AG20443 (cell line): ENCODE results near the gene PARP16.
"Not testable (repeated sequence)": the region's sequence is repeated elsewhere in the genome, so short reads cannot be mapped to it uniquely, and the experiment has no call there.

ENCODE experiments used
- DNase-seq: peaks from one replicate; pipeline ENCODE4 v3.0.0; 2012; ENCODE audit warnings: low spot score, mixed read lengths

Gene PARP16

DNA sequence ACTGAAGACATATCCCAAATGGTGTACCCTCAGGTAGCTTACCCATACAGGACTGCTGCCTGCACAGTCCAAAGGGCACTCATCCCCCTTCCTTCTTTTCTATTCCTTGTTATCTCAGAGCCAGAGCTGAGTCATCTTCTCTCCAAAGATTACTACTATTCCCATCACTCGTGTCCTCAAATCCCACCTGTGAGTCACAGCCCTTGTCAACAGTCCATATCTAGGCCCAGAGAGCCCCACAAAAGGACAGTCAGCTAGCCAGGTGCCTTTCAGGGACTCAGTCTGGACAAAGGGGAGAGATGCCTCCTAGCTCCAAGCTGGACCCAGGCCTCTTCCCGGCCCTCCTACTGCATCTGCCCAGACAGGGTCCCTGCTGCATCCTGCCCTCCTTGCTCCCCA is 11.0 kb downstream of the PARP16 start:
- no peak for DNase-seq

DNA sequence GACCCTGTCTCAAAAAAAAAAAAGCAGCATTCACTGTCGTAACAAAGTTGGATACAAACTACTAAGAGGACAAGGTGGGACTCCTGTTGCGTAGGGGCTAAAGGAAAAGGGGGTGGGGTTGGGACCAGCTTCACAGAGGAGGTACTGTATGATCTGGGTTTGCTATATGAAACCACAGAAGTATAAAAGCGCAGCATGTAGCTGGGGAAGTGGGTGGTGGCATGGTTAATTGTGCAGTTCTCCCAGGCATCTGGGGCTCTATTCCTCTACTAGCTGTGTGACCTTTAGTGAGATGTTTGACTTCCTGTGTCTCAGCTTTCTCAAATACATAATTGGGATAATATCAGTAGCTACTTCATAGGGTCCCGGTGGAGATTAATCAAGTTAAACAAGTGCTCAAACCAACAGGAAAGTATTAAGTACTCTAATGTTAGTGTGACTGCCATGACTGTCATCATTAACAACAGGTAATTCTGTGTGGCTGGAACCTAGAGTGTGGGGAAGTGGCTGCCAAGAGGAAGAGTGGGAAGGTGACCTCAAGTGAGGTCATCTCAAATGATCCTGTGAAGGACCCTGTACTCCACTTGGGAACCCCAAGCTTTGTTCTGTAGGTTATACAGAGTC is 11.5 kb downstream of the PARP16 start:
- DNase-seq, result no peak

DNA sequence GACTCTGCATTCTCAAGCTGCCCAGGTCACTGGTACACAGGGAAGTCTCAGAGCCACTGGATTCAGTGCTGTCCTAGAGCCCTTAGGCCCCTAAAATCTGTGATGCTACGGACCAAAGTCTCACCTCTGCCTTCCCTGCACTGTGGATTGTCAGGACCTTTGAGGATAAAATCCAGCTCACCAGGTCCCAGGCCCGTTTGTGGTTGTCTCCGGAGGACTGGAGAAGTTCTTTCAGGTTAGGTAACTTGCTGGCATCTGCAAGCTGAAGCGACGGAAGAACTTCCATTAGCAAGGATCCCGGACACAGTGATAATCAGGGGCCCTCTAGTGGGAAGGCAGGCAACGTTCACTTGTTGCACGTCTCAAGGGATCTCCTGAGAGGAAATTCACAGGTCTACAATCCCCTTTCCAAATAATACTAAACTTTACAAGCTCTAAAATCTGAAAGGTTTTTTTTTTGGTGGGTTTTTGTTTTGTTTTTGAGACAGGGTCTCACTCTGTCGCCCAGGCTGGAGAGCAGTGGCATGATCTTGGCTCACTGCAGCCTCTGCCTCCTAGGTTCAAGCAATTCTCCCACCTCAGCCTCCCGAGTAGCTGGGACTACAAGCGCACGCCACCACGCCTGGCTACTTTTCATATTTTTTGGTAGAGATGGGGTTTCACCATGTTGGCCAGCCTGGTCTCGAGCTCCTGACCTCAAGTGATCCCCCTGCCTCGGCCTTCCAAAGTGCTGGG is 15.7 kb downstream of the PARP16 start:
- DNase-seq, result peak; percentile 93

DNA sequence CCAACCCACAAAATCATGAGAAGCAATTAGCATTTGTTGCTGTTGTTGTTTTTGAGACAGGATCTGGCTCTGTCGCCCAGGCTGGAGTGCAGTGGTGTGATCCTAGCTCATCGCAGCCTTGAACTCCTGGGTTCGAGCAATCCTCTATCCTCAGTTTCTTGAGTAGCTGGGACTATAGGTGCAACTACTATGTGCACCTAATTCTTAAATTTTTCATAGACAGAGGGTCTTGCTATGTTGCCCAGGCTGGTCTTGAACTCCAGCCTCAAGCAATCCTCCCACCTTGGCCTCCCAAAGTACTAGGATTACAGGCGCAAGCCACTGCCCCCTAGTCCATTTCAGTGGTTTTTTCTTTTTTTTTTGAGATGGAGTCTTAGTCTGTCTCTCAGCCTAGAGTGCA is 18.3 kb downstream of the PARP16 start:
- DNase-seq, result no peak

DNA sequence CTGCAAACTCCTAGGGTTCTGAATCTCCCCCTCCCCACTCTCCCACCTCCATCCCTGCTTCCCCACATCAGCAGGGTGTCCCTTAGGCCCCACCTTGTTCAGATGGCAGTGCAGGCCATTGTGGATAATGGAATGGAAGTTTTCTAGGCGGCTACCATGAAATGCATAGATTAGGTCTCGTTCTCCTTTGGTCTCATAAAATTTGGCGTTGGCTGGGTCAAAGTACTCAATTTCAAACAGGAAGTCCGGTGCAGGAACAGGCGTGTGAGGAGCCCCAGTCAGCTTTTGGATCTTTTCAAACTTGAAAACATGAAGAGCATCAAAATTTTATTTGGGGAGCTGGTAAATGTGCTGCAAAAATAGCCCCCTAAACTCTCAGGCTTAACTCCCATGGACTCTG is 20.2 kb downstream of the PARP16 start:
- no peak for DNase-seq

DNA sequence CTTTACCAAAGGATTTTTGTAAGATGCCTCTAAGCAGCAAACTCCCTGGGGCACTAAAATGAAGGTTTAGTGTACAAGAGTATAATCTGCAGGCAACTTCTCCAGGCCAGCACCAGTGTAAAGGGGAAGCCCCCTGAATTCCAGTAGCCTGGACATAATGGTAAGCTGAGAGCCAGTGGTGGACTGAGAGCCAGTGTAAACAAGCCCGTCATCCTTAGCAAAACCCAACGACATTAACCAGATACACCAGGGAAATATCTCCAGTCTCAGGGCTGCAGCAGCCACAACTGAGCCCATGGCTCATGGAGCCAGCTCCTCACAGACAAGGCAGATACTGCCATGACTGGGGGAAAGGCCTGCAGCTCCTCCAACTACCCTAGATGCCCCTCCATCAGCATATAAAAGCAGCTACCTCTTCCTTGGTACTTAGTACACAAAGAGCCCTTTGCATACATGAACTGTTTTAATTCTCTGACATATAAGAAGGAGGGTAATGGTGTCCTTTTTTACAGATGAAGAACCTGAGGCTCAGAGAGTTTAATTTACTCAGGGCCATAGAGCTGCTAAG is 21.7 kb downstream of the PARP16 start:
- DNase-seq, result no peak

DNA sequence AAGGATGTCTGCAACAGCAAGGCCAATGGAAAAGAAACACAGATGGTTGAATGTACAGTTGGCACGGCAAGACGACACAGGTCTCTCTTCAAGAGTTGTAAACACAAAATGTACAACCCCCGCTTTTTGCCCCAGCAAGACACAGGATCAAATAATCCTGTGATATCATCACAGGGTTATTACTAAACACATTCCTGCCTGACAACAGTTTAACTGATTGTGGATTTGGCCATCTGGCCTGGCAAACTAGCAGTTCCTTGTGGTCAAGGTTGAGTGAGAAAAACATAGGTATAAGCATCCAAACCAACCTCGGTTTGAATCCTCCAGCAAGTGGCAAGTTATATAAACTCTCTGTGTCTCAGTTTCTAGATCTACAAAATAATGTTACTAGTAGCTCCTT is 23.4 kb downstream of the PARP16 start:
- no peak for DNase-seq

DNA sequence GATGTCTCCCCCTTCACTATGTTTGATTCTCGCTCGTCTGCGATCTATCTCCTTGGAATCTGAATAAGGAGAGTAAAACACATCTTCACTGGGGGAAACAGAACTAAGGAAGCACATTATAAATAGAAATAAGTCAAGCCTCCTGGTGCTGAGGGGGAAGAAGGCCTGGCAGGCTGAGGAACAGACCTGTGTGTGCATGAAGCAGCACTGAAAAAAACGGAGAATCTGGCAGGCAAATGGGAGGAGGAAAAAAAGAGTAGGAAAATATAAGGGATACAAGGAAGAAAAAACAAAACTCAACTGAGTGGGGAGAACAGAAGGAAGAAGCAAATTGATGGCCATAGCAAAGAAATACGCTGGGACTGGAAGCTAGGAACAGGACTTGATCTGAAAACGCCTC is 25.7 kb downstream of the PARP16 start:
- no peak for DNase-seq

DNA sequence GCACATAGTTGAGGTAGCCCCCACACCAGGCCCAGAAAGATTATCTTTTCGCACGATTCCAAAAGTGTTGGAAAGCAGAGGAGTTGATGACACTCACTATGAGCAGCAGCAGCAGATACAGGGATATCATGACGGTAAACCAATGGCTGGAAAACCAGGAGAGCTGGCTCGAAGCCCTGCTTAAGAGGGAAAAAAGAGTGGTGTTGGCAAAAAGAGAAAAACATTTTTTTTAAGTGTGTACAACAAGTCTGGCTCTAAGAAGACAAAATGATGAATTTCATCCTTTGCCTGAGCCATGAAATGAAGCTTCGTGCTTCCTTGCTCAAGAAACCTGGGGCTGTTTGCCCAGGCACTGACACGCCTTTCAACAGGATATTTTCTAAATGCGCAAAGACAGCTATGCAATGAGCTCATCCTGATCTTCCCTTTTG is 27.3 kb downstream of the PARP16 start:
- peak; percentile 77 for DNase-seq

DNA sequence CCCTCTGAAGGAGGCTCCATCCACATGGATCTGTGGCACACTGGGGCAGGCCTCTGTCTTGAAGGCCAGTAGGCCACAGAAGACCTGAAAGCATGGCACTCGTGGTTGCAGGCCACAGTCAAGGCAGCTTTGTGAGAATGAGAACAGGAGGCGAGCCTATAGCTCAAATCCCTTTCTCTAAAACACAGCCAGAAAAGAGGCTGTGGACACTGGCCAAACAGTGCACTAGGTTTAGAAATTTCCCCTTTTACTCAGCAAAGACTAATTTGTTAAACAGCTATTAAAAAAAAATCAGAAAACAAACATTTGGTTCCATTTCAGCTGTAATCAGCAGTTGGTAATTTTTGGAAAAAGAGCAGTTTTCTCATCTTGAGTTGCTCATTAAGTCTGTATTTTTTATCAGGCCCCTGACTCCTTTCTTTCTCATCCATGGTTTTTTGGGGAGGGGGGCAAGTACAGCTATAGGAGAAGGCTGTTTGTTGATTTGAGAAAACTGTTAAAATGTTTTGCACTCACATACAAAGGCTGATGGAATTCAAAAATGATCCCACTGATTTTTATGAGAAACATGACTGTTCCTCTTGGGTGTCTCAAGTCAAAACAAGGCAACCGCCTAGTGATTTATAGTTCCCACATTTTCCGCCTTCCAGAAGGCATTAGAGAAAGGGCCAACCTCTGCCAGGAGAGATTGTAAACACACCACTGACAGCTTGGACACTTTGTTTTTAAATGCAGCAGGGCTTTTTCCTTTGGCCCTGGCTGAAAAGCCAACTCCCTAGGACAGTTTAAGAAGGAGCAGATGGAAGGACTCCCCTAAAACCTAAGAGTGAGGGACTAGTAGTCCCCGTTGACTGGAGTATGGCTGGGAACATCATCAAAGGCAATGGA is 28.1 kb downstream of the PARP16 start:
- DNase-seq, result peak; percentile 76

DNA sequence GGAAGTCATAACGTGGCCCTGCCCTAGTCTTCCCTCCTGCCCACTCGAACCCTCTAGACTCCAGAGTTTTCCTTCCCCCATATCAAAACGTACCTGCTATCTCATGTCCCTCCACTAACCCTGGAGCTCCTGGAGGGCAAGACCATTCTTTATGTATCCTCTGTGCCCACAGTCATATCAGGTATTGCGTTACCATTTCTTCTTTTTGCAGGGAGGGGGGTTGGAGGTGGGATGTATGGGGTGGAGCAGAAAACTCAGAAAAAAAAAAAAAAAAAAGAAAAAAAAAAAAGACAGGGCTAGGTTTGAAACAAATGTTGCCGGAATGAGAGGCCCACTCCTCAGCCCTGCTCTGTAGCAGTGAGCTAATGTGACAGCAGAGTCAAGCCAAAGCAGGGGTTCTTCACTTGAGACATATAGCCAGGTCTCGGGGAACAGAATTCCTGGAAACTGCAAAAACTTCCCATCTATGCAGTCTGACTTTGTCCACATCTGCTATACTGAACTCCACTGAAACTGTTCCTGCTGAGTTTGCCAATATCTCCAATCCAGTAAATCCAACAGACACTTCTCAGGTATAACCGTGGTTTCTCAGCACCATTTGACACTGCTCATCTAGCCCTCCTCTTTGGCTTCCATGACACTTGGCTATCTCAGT is 31.1 kb downstream of the PARP16 start:
- no peak for DNase-seq

DNA sequence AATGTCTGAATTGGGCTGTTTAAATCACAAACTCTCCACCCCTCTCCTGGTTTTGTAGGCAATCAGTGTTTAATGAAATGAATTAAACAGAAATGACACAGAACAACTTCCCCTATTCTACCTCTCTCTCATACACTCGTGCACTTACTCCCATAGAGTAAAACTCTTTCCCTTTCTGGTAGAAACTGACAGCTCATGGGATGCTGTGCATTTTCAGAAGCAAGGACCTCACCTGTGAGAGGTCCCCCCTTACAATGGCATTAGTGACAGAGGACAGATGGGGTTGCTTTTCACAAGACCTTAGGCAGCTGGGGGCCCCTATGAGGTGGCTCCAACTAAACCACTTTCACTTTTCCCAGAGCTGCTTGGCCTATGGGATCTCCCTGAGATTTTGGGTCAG is 31.9 kb downstream of the PARP16 start:
- no peak for DNase-seq

DNA sequence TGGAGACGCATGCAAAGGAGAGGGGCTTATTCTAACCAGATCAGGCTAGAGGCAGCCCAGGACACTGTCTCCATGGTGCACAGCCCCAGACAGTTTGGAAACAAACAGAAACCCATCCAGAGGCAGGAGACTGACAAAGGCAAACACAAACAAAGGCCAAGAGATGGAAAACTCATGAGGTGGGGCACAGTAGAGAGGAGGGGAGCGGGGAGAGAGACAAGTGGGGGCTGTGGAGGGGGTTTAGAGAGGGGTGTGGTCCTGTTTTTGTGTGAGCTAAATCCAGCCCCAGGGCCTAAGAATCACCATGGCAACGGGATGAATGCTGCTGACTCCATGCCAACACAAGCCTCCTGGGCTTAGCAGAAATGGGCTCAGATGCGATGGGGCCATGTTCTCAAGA is 32.3 kb downstream of the PARP16 start:
- DNase-seq, result no peak

DNA sequence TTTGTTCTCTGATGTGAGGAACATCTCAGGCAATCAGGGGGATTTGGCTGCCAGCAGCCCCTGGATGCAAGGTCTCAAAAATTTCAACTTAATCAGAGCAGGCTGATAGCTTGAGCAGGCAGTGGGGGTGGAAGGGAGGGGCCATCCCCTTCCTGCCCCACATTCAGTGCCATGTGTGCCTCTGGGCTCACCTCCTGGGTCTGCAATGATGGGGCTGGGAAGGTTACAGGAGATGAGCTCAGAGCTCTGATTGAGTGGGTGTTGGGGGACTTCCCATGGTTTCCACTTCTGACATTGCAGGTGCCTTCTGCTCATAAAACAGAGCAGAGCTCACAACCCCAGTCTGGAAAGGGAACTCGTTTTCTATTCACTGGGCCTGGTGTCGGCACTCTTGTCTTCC is 37.0 kb downstream of the PARP16 start:
- no peak for DNase-seq

DNA sequence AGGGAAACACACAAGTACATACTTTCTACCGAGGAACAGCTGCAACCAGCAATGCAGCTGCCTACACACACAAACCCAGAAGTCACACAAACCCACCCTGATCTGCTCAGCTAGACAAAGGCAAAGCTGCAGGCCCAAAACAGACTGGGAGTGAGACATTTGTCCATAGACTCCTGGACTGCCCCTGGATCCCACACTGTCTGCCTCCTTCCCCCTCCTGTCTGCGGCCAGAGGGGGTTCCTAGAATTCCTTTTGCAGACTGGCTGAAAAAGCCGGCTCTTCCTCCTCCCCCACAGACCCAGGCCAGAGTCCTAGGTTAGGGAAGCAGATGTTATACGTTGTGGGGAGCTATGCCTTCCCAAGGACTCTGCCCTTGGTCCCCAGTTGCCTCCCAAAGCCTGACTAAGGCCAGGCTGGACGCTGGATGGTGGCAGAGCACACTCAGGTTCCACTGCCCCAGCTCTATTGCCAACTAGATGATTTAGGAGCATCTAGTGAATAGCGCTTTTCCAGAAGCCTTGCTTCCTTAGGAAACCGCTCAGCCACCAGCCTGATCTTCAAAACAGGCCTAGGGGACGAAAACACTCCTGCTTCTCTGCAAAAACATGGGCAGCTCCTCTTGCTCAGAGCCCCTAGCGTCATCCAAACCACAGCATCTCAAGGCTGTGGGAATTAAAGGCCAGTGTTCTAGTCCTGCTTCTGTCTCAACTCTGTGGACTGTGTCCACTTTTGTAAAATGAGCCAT is 38.0 kb downstream of the PARP16 start:
- DNase-seq, result no peak

DNA sequence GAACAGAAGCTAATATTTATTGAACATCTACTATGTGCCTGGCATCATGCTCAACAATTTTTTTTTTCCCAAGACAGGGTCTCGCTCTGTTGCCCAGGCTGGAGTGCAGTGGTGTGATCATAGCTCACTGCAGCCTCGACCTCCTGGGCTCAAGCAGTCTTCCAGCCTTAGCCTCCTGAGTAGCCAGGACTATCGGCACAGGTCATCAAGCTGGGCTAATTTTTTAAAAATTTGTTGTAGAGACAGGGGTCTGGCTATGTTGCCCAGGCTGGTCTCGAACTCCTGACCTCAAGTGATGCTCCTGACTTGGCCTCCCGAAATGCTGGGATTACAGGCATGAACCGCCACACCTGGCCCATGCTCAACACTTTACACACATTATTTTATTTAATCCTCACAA is 39.7 kb downstream of the PARP16 start:
- no peak for DNase-seq

DNA sequence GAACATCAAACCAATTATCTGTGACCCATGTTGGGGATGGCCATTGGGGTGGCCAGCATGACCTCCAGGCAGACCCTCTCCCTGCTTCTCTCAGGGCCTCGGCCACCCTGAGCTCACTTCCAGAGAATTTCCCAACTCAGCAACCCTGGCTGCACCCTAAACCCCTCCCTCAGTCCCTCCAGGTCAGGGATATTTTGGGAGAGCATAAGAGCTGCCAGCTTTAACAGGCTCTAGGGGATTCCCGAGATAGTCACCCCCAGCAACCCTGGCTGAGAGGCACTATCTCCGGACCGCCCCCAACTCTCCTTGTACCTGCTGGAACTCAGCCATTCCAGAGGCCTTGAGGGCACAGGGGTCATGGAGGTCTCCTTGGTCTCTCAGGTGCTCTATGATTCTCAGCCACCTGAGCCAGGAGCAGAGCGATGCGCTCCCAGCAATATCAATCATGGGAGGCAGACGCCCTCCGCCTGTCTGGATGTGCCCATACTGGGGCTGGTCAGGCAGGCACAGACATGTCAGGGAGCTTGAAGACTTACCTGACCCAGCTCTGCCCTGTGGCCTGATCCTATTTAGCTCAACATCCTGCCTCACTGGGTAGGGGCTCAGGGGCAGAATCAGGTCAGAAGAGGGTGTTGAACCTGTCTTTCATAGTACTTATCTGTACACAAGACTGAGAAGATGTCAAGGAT is 40.5 kb downstream of the PARP16 start:
- no peak for DNase-seq

DNA sequence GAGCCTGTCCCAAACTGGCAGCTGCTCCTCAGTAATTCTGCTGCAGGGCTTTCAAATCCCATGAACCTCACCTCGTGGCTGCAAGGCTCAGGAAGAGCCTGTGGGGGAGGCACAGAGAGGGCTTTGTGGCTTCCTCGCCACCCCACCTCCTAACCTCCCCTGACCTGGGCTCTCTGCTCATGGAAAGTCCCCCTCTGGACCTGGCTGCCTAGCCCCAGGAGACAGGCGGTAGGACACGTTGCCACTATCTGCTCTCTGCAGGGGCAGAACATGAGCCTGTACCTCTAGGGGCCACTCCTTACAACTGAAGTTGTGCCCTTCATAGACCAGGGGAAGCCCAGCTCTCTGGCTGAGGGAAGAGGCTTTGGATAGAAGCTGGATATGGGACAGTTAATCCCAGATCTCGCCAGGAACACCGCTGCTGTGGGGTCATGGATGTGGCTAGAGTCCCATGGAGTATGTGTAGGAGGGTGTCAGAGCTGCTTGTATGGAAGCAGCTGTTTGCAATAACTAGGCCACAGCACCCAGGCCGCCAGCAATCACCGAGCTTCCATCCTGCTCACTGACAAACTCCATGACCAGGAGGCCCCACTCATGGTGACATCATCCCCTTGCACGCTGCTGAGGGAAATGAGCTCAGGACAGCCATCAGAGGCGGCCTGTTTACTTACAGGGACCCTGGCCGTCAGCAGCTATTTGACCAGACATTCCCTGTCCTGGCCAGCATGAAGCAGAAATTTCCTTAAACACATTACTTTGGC is 41.4 kb downstream of the PARP16 start:
- DNase-seq, result peak; percentile 74

DNA sequence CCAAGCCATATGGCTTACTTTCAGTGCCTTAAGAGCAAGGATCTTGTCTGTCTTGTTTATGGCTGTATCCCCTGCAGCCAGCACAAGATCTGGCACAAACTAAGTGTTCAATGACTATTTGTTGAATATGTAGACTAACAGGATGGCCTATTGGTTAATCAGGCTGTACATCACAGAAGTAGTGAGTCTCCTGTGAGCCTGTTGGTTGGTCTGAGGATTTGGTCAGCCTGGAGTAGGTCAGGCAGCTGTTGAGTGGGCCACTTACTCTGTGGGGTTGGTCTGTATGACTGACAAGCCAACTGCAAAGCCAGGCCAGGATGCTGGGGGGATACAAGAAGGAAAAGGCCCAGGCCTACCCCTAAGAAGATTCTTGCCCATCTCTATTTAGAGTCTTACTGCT is 42.0 kb downstream of the PARP16 start:
- DNase-seq, result no peak

DNA sequence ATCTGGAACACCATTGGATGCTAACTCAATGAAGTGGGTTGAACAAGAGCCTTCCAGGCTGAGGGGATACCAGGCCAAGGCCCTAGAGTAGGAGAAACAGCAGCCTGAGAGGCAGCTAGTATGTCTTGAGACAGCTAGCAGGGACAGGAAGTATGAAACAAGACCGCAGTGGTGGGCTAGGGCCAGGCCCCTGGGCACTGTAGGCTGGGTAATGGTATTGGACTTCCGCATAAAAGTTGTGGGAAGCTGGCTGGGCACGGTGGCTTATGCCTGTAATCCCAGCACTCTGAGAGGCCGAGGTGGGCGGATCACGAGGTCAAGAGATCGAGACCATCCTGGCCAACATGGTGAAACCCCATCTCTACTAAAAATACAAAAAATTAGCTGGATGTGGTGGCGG is 50.2 kb downstream of the PARP16 start:
- DNase-seq, result not testable (repeated sequence)
